Upper lobe of left lung (tissue), 4 donors: Measurements from ENCODE around the gene BRF1.

ENCODE experiments used
- POLR2A ChIP-seq, 4 donors: fragments of 450-650 bp; IDR thresholded peaks; one replicate each; pipeline ENCODE4 v1.5.1; 2016 to 2017; ENCODE audit warnings: antibody characterized with exemption in 4 of 4, mild to moderate bottlenecking in 2 of 4
- POLR2AphosphoS5 ChIP-seq, 2 donors: sonication (generic); formaldehyde crosslinking; IDR thresholded peaks; one replicate each; pipeline ENCODE4 v1.5.1; 2017; ENCODE audit warnings: antibody characterized with exemption in 2 of 2
- TF ChIP-seq, protein P1 (sequence below), 6 experiments: fragments of 450-650 bp in 4 of 6; fragments of 200-600 bp in 2 of 6; sonication (generic) in 2 of 6; IDR thresholded peaks; one replicate each; pipeline ENCODE4 v1.5.1; 2016 to 2019; ENCODE audit warnings: antibody characterized with exemption in 6 of 6

DNA sequence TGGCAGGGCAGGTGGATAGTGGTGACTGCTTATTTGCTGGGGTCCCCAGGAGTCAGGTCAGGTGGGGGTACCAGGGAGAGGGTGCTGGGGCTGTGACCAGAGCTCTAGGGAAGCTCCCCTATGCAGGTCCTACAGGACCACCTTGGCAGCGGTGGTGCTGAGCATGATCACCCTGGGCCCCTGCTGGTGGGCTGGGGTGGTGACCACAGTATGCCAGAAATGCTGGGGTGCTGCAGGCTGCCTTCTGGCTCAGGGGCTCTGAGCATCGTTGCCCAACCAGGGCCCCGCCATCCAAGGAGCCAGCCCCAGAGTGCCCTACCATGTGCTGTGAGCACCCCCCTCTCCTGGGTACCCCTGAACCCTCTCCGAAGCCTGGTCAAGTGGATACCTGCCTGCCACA, 102.2 kb downstream of the BRF1 start:
- TF ChIP-seq POLR2AphosphoS5 (IDR thresholded peaks at IDR 0.05) (no peak), POLR2A (IDR thresholded peaks at IDR 0.05) (no peak)
- TF ChIP-seq, protein P1, sequence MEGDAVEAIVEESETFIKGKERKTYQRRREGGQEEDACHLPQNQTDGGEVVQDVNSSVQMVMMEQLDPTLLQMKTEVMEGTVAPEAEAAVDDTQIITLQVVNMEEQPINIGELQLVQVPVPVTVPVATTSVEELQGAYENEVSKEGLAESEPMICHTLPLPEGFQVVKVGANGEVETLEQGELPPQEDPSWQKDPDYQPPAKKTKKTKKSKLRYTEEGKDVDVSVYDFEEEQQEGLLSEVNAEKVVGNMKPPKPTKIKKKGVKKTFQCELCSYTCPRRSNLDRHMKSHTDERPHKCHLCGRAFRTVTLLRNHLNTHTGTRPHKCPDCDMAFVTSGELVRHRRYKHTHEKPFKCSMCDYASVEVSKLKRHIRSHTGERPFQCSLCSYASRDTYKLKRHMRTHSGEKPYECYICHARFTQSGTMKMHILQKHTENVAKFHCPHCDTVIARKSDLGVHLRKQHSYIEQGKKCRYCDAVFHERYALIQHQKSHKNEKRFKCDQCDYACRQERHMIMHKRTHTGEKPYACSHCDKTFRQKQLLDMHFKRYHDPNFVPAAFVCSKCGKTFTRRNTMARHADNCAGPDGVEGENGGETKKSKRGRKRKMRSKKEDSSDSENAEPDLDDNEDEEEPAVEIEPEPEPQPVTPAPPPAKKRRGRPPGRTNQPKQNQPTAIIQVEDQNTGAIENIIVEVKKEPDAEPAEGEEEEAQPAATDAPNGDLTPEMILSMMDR (IDR thresholded peaks at IDR 0.05): peak in 1 of 6 experiments; percentile 7
